HCEC 1CT (cell line): ENCODE data around the gene SF3B6.

Experiments used
- DNase-seq: peaks from one replicate; pipeline ENCODE4 v3.0.0-alpha.2; 2017

SF3B6 gene

DNA sequence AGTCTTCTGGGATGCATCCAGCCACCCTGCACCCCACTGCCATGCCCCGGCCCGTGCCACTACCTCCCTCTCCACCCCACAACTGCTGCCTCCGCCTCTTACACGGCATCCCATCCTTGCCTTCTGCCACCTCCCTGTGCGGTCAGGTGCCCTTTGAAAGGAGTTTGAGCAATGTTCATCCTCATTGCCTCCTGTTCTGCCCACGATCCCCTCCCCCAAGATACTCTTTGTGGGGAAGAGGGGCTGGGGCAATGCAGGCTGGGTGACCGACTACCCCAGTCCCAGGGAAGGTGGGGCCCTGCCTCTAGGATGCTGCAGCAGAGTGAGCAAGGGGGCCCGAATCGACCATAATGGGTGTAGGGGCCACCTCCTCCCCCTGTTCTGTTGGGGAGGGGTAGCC is 57.9 kb downstream of the SF3B6 start:
- DNase-seq: no peak

DNA sequence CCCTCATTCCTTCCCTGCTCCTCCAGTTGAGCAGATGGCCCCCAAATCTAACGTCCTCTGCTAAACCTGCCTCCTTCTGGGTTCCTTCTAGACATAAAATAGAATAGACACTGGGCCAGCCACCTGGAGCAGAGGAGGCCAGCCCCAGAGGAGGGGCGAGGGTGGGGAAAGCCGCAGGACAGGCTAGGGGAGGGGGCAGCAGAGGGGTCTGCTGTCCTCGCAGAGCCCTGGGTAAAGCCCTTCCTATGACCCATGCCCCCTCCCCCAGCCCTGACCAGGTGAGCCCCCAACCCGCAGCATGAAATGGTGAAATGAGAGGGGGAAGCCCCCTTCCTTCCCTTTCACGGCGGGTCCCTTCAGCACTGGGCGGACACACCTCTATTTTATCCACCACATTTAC is 58.4 kb downstream of the SF3B6 start:
- DNase-seq: no peak
